Amniotic epithelial cell (primary cell): Measurements from ENCODE around the gene MAGEB17.
"Not testable (repeated sequence)": the region's sequence is repeated elsewhere in the genome, so short reads cannot be mapped to it uniquely, and the experiment has no call there.

Source experiments
- DNase-seq: peaks from one replicate; pipeline ENCODE4 v3.0.0-alpha.2; 2010; ENCODE audit warnings: low read depth

Gene MAGEB17

GRCh38 chrX:16156692-16157331, 10.5 kb upstream of the MAGEB17 start:
- no peak for DNase-seq

GRCh38 chrX:16160729-16161128, 6.6 kb upstream of the MAGEB17 start:
- peak; percentile 63 for DNase-seq

GRCh38 chrX:16161173-16161572, 6.1 kb upstream of the MAGEB17 start:
- DNase-seq: not testable (repeated sequence)

GRCh38 chrX:16162391-16162790, 4.9 kb upstream of the MAGEB17 start:
- no peak for DNase-seq

- DNase-seq: no peak
Measured at GRCh38 chrX:16164748-16165147, 2.5 kb upstream of the MAGEB17 start.

GRCh38 chrX:16171039-16171438, 3.8 kb downstream of the MAGEB17 start:
- DNase-seq: no peak

GRCh38 chrX:16171944-16172343, 4.7 kb downstream of the MAGEB17 start:
- no peak for DNase-seq

- DNase-seq: no peak
Measured at GRCh38 chrX:16172391-16172790, 5.1 kb downstream of the MAGEB17 start.

- DNase-seq: no peak
Measured at GRCh38 chrX:16175329-16176061, 8.2 kb downstream of the MAGEB17 start.

- no peak for DNase-seq
Measured at GRCh38 chrX:16177260-16177659, 10.0 kb downstream of the MAGEB17 start.

- not testable (repeated sequence) for DNase-seq
Measured at GRCh38 chrX:16183843-16184242, 16.6 kb downstream of the MAGEB17 start.

GRCh38 chrX:16185725-16186136, 18.4 kb downstream of the MAGEB17 start:
- peak; percentile 53 for DNase-seq

GRCh38 chrX:16186380-16187007, 19.2 kb downstream of the MAGEB17 start:
- DNase-seq: no peak

- no peak for DNase-seq
Measured at GRCh38 chrX:16187024-16187760, 19.9 kb downstream of the MAGEB17 start.

- DNase-seq: no peak
Measured at GRCh38 chrX:16188687-16189086, 21.4 kb downstream of the MAGEB17 start.

- no peak for DNase-seq
Measured at GRCh38 chrX:16191605-16192004, 24.3 kb downstream of the MAGEB17 start.

GRCh38 chrX:16196829-16197228, 29.5 kb downstream of the MAGEB17 start:
- no peak for DNase-seq

GRCh38 chrX:16199343-16199742, 32.1 kb downstream of the MAGEB17 start:
- no peak for DNase-seq

- no peak for DNase-seq
Measured at GRCh38 chrX:16202943-16203342, 35.7 kb downstream of the MAGEB17 start.

- no peak for DNase-seq
Measured at GRCh38 chrX:16204538-16204937, 37.3 kb downstream of the MAGEB17 start.

GRCh38 chrX:16205840-16206239, 38.6 kb downstream of the MAGEB17 start:
- DNase-seq: no peak

- DNase-seq: no peak
Measured at GRCh38 chrX:16207634-16208033, 40.4 kb downstream of the MAGEB17 start.

GRCh38 chrX:16208601-16209000, 41.3 kb downstream of the MAGEB17 start:
- no peak for DNase-seq
